ENCODE results near the gene SARS2. TPM values are rescaled to one million over a fixed set of nuclear protein-coding genes. Genes with fewer than 3 reads are reported as not detected.
"Not testable (repeated sequence)": the region's sequence is repeated elsewhere in the genome, so short reads cannot be mapped to it uniquely, and the experiment has no call there.

SARS2 gene, protein sequence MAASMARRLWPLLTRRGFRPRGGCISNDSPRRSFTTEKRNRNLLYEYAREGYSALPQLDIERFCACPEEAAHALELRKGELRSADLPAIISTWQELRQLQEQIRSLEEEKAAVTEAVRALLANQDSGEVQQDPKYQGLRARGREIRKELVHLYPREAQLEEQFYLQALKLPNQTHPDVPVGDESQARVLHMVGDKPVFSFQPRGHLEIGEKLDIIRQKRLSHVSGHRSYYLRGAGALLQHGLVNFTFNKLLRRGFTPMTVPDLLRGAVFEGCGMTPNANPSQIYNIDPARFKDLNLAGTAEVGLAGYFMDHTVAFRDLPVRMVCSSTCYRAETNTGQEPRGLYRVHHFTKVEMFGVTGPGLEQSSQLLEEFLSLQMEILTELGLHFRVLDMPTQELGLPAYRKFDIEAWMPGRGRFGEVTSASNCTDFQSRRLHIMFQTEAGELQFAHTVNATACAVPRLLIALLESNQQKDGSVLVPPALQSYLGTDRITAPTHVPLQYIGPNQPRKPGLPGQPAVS
- total RNA-seq (2014; rRNA removed; shearing (Covaris generic)), result 20.0 and 25.7 TPM in 2 replicates

- peak; percentile 94 to 97 for DNase-seq
- no peaks in the 10 kb centered on the region for H3K27me3 ChIP-seq
- peak within 1 kb of the TSS; percentile 88 for H3K27ac ChIP-seq
- H3K36me3 ChIP-seq, result peaks cover 21% of the 10 kb centered on the region
- H3K9me3 ChIP-seq (replicated peaks), result no peaks in the 10 kb centered on the region; the same call in 1 of the 2 replicates
- peak within 1 kb of the TSS; percentile 71 for H3K4me3 ChIP-seq
- no peaks in the 10 kb centered on the region for H3K4me1 ChIP-seq
These were observed at the start of gene SARS2 for GRCh38 chr19:38929929-38930775. SARS2 (minus strand) TSS chr19:38930763; CDS start chr19:38930736, 27 bp downstream.

DNA sequence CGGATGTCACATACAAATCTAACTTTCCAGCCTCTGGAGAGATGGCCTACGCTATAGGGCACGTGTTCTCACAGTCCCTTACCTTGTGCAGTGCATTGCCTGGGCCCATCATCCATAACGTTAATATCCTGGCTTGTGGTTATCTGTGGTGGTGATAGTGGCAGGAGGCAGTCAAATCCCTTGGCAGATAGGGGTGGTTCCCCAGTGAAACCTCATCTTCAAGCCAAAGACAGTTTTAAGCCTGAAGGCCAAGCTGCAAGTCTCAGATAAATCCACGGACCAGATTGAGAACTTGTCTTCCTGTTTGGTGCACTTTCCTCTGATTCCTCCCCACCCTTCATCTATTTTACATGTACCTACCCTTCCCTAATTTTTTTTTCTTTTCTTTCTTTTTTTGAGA, 49.2 kb upstream of the SARS2 start:
- H3K4me1 ChIP-seq, result no peaks in the 10 kb centered on the region
- DNase-seq, result no peak
- H3K27me3 ChIP-seq, result no peaks in the 10 kb centered on the region
- H3K36me3 ChIP-seq, result no peaks in the 10 kb centered on the region
- no peak overlapping the region for H3K27ac ChIP-seq
- H3K4me3 ChIP-seq, result no peak overlapping the region
- H3K9me3 ChIP-seq (replicated peaks), result no peaks in the 10 kb centered on the region

GRCh38 chr19:38978326-38978689, 47.7 kb upstream of the SARS2 start:
- DNase-seq, result no peak
- Histone ChIP-seq H3K27ac (no peak overlapping the region), H3K4me1 (no peaks in the 10 kb centered on the region), H3K27me3 (no peaks in the 10 kb centered on the region), H3K9me3 (replicated peaks) (no peaks in the 10 kb centered on the region), H3K4me3 (no peak overlapping the region), H3K36me3 (no peaks in the 10 kb centered on the region)

DNA sequence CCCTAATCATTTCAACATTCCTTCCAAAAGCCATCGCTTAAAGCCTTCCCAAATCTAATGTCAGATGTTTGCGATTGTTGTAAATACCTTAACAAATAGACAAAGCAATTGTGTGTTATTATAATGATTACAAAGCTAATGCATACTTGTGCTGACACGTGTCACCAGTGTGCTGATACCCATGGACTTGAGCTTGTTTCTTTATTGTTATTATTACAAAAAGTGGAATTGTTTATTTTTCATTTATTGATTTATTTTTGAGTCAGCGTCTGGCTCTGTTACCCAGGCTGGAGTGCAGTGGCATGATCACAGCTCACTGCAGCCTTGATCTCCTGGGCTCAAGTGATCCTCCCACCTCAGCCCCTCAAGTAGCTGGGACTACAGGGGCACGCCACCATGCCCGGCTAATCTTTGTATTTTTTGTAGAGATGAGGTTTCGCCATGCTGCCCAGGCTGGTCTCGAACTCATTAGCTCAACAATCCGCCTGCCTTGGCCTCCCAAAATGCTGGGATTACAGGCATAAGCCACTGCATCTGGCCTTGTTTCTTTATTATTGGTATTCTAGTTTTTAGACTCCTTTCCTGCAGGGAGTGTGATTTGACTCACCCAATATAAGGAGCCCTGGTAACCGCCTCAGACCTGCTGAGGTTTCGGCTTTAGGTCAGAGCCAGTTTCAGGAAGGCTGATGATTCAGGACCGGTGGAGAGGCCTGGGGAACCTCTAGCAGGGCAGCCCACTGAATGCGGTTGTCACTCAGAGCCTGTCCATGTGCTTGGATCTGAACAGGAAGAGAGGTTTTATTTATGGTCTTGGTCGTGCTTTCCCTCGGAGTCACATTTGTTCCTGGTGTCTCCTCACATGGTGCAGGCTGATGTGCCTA, 47.1 kb upstream of the SARS2 start:
- H3K36me3 ChIP-seq, result no peaks in the 10 kb centered on the region
- no peaks in the 10 kb centered on the region for H3K27me3 ChIP-seq
- DNase-seq, result no peak
- H3K4me3 ChIP-seq, result no peak overlapping the region
- H3K9me3 ChIP-seq (replicated peaks), result no peaks in the 10 kb centered on the region
- no peaks in the 10 kb centered on the region for H3K4me1 ChIP-seq
- no peak overlapping the region for H3K27ac ChIP-seq

GRCh38 chr19:38975861-38976271, 45.3 kb upstream of the SARS2 start:
- Histone ChIP-seq H3K36me3 (no peaks in the 10 kb centered on the region), H3K27me3 (no peaks in the 10 kb centered on the region), H3K27ac (no peak overlapping the region), H3K4me3 (peak overlapping the region; percentile 63), H3K4me1 (no peaks in the 10 kb centered on the region), H3K9me3 (replicated peaks) (no peaks in the 10 kb centered on the region)
- DNase-seq, result peak; percentile 25 to 27

GRCh38 chr19:38975214-38975860, 44.8 kb upstream of the SARS2 start, which contains the start of gene FBXO17:
FBXO17 (minus strand) TSS chr19:38975742; CDS start chr19:38950319, 25,423 bp downstream.
- DNase-seq, result peak; percentile 15 to 31

GRCh38 chr19:38974624-38975213, 44.2 kb upstream of the SARS2 start:
- Histone ChIP-seq H3K9me3 (replicated peaks) (no peaks in the 10 kb centered on the region), H3K4me3 (peak overlapping the region; percentile 63), H3K4me1 (no peaks in the 10 kb centered on the region), H3K27ac (peak overlapping the region; percentile 24; the same call in 1 of the 2 replicates), H3K27me3 (no peaks in the 10 kb centered on the region), H3K36me3 (no peaks in the 10 kb centered on the region)
- no peak for DNase-seq

More at GRCh38 chr19:38975214-38975860, 44.8 kb upstream of the SARS2 start, which contains the start of gene FBXO17:
- H3K4me3 ChIP-seq, result peak within 1 kb of the TSS; percentile 63
- peak within 1 kb of the TSS; percentile 24; the same call in 1 of the 2 replicates for H3K27ac ChIP-seq
- no peaks in the 10 kb centered on the region for H3K9me3 ChIP-seq (replicated peaks)
- H3K27me3 ChIP-seq, result no peaks in the 10 kb centered on the region
- no peaks in the 10 kb centered on the region for H3K36me3 ChIP-seq
- H3K4me1 ChIP-seq, result no peaks in the 10 kb centered on the region

DNA sequence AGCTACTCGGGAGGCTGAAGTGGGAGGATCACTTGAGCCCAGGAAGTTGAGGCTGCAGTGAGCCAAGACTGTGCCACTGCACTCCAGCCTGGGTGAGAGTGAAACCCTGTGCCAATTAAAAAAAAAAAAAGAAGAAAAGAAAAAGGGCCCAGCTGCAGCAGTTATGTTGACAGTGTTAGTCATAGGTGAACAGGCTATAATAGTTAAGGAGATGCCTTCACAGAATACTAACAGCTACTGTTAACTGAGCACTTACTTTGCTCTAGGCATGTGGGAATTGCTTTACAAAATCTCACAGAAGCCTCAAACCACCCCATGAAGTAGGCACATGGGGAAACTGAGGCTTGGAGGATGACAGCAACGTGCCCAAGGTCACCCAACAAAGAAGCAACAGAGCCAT, 41.1 kb upstream of the SARS2 start:
- no peaks in the 10 kb centered on the region for H3K4me1 ChIP-seq
- no peak overlapping the region for H3K4me3 ChIP-seq
- H3K27ac ChIP-seq, result no peak overlapping the region
- H3K27me3 ChIP-seq, result no peaks in the 10 kb centered on the region
- no peak for DNase-seq
- no peaks in the 10 kb centered on the region for H3K36me3 ChIP-seq
- H3K9me3 ChIP-seq (replicated peaks), result no peaks in the 10 kb centered on the region

GRCh38 chr19:38970664-38971532, 40.3 kb upstream of the SARS2 start:
- Histone ChIP-seq H3K4me1 (no peaks in the 10 kb centered on the region), H3K27ac (no peak overlapping the region), H3K27me3 (no peaks in the 10 kb centered on the region), H3K36me3 (no peaks in the 10 kb centered on the region), H3K9me3 (replicated peaks) (no peaks in the 10 kb centered on the region), H3K4me3 (no peak overlapping the region)
- DNase-seq, result no peak

DNA sequence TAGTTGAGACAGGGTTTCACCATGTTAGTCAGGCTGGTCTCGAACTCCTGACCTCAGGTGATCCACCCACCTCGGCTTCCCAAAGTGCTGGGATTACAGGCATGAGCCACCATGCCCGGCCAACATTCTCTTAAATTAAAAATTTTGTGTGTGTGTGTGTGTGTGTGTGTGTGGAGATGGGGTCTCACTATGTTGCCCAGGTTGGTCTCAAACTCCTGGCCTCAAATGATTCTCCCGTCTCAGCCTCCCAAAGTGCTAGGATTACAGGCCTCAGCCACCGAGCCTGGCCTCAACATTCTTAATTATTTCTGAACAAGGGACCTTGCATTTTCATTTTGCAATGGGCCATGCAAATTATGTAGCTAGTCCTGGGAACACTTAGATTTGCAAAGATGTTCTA, 35.6 kb upstream of the SARS2 start:
- not testable (repeated sequence) for H3K27me3 ChIP-seq; H3K36me3 ChIP-seq; H3K4me1 ChIP-seq; H3K4me3 ChIP-seq; H3K9me3 ChIP-seq (replicated peaks); H3K27ac ChIP-seq; DNase-seq

GRCh38 chr19:38964738-38965137, 34.2 kb upstream of the SARS2 start:
- no peaks in the 10 kb centered on the region for H3K36me3 ChIP-seq
- no peak for DNase-seq
- H3K4me3 ChIP-seq, result no peak overlapping the region
- H3K27me3 ChIP-seq, result no peaks in the 10 kb centered on the region
- H3K9me3 ChIP-seq (replicated peaks), result no peaks in the 10 kb centered on the region
- H3K4me1 ChIP-seq, result no peaks in the 10 kb centered on the region
- H3K27ac ChIP-seq, result no peak overlapping the region

GRCh38 chr19:38959618-38960017, 29.1 kb upstream of the SARS2 start:
- Histone ChIP-seq H3K9me3 (replicated peaks) (no peaks in the 10 kb centered on the region), H3K36me3 (no peaks in the 10 kb centered on the region), H3K4me3 (no peak overlapping the region), H3K27ac (no peak overlapping the region), H3K4me1 (no peaks in the 10 kb centered on the region), H3K27me3 (no peaks in the 10 kb centered on the region)
- no peak for DNase-seq

DNA sequence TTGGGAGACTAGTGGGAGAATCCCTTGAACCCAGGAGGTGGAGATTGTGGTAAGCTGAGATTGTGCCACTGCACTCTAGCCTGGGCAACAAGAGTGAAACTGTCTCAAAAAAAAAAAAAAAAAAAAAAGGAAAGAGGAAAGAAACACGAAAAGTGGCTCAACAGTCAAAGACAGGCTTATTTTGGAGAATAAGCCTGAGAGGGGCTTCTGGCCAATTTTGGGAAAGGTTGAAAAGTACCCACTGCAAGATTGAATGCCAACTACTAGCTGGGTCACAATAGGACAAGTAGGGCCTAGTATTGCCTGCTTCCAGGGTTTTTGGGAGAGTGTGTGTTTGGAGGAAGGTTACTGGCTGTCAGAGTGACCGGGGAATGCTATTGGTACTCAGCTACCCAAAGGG, 27.7 kb upstream of the SARS2 start:
- no peaks in the 10 kb centered on the region for H3K4me1 ChIP-seq
- no peaks in the 10 kb centered on the region for H3K9me3 ChIP-seq (replicated peaks)
- no peak for DNase-seq
- H3K4me3 ChIP-seq, result no peak overlapping the region
- no peaks in the 10 kb centered on the region for H3K27me3 ChIP-seq
- H3K27ac ChIP-seq, result no peak overlapping the region
- no peaks in the 10 kb centered on the region for H3K36me3 ChIP-seq

Data from SJCRH30 (cell line).